Loucy (cell line): ENCODE data around the gene MSANTD1.

Source experiments
- H2AFZ ChIP-seq: fragments of 200-600 bp; sonication (generic); 2 replicates; pipeline ENCODE4 v1.6.0; 2016; ENCODE audit warnings: antibody characterized with exemption, mild to moderate bottlenecking, low read length, moderate library complexity
- H3F3A ChIP-seq: fragments of 200-600 bp; 2 replicates; pipeline ENCODE4 v1.6.0; 2016; ENCODE audit warnings: antibody characterized with exemption, low read depth, mild to moderate bottlenecking
- H3K27me3 ChIP-seq: fragments of 200-600 bp; sonication (generic); 2 replicates; pipeline ENCODE4 v1.6.1; 2014; ENCODE audit warnings: low read length, mild to moderate bottlenecking; ENCODE audit not compliant: insufficient read depth, poor library complexity, severe bottlenecking
- H3K36me3 ChIP-seq: fragments of 200-600 bp; sonication (generic); 2 replicates; pipeline ENCODE4 v1.6.1; 2016; ENCODE audit warnings: low read length; ENCODE audit not compliant: insufficient read depth
- H3K4me1 ChIP-seq: fragments of 200-600 bp; sonication (generic); 2 replicates; pipeline ENCODE4 v1.5.1; 2014; ENCODE audit warnings: low read length, mild to moderate bottlenecking; ENCODE audit not compliant: insufficient read depth, poor library complexity, severe bottlenecking
- H3K4me2 ChIP-seq: fragments of 200-600 bp; sonication (generic); 2 replicates; pipeline ENCODE4 v1.6.0; 2014; ENCODE audit warnings: antibody characterized with exemption, low read length, low read depth, mild to moderate bottlenecking; ENCODE audit not compliant: poor library complexity, severe bottlenecking
- H3K4me3 ChIP-seq: fragments of 200-600 bp; sonication (generic); 2 replicates; pipeline ENCODE4 v1.5.1; 2014; ENCODE audit warnings: low read length, mild to moderate bottlenecking, mixed read lengths; ENCODE audit not compliant: poor library complexity, severe bottlenecking
- H3K79me2 ChIP-seq: fragments of 200-600 bp; sonication (generic); 2 replicates; pipeline ENCODE4 v1.6.1; 2014; ENCODE audit warnings: low read length; ENCODE audit not compliant: insufficient read depth
- H3K9ac ChIP-seq: fragments of 200-600 bp; sonication (generic); 2 replicates; pipeline ENCODE4 v1.6.0; 2014; ENCODE audit warnings: mild to moderate bottlenecking, low read depth, low read length, moderate library complexity; ENCODE audit not compliant: poor library complexity, severe bottlenecking
- H3K9me2 ChIP-seq: fragments of 200-600 bp; sonication (generic); replicated peaks from 2 replicates; pipeline ENCODE4 v1.6.1; 2016; ENCODE audit warnings: low read depth, low read length, mixed read lengths
- H3K9me3 ChIP-seq: fragments of 200-600 bp; sonication (generic); 2 replicates; pipeline ENCODE4 v1.6.1; 2014; ENCODE audit warnings: mild to moderate bottlenecking, antibody characterized with exemption, low read length, low read depth; ENCODE audit not compliant: insufficient read depth
- H4K20me1 ChIP-seq: fragments of 200-600 bp; sonication (generic); 2 replicates; pipeline ENCODE4 v1.6.0; 2014; ENCODE audit warnings: antibody characterized with exemption, low read length, mild to moderate bottlenecking; ENCODE audit not compliant: insufficient read depth, poor library complexity, severe bottlenecking
- CTCF ChIP-seq: fragments of 200-600 bp; sonication (generic); conservative IDR thresholded peaks from 2 replicates; pipeline ENCODE4 v1.5.1; 2014; ENCODE audit warnings: mild to moderate bottlenecking, antibody characterized with exemption, low read length
- EZH2phosphoT487 ChIP-seq: fragments of 200-600 bp; IDR thresholded peaks from 2 replicates; pipeline ENCODE4 v1.6.1; 2018; ENCODE audit warnings: antibody characterized with exemption, mild to moderate bottlenecking, moderate library complexity, borderline replicate concordance

MSANTD1 gene

GRCh38 chr4:3236326-3236878 lies 12.6 kb upstream of the MSANTD1 start:
- Histone ChIP-seq H3K9me3 (no peaks in the 10 kb centered on the region), H3K36me3 (peaks cover 33% of the 10 kb centered on the region; the same call in 1 of the 2 replicates), H3K27me3 (no peaks in the 10 kb centered on the region), H3K4me3 (no peak overlapping the region), H3K4me2 (no peak overlapping the region), H3K9ac (no peak overlapping the region), H4K20me1 (no peaks in the 10 kb centered on the region), H3K79me2 (no peaks in the 10 kb centered on the region), H3K9me2 (no peaks in the 10 kb centered on the region), H3K4me1 (no peaks in the 10 kb centered on the region), H2AFZ (no peak overlapping the region), H3F3A (no peaks in the 10 kb centered on the region)
- TF ChIP-seq EZH2phosphoT487, result no peak

- Histone ChIP-seq H3K36me3 (peaks cover 30% of the 10 kb centered on the region; the same call in 1 of the 2 replicates), H3K4me3 (no peak overlapping the region), H4K20me1 (no peaks in the 10 kb centered on the region), H3F3A (no peaks in the 10 kb centered on the region), H3K4me1 (no peaks in the 10 kb centered on the region), H2AFZ (no peak overlapping the region), H3K9me3 (no peaks in the 10 kb centered on the region), H3K4me2 (no peak overlapping the region), H3K9me2 (no peaks in the 10 kb centered on the region), H3K9ac (no peak overlapping the region), H3K79me2 (no peaks in the 10 kb centered on the region), H3K27me3 (no peaks in the 10 kb centered on the region)
- TF ChIP-seq CTCF (no peak), EZH2phosphoT487 (no peak)
These were observed 11.7 kb upstream of the MSANTD1 start for GRCh38 chr4:3237266-3237665.

GRCh38 chr4:3237712-3238560 lies 11.0 kb upstream of the MSANTD1 start:
- H3K4me1 ChIP-seq, result no peaks in the 10 kb centered on the region
- no peaks in the 10 kb centered on the region for H3K9me2 ChIP-seq
- H4K20me1 ChIP-seq, result no peaks in the 10 kb centered on the region
- H3F3A ChIP-seq, result no peaks in the 10 kb centered on the region
- H3K27me3 ChIP-seq, result no peaks in the 10 kb centered on the region
- no peaks in the 10 kb centered on the region for H3K9me3 ChIP-seq
- no peak overlapping the region for H3K4me3 ChIP-seq
- H3K4me2 ChIP-seq, result no peak overlapping the region
- H3K9ac ChIP-seq, result no peak overlapping the region
- H2AFZ ChIP-seq, result no peak overlapping the region
- TF ChIP-seq CTCF, result no peak
- no peak for TF ChIP-seq EZH2phosphoT487
- H3K79me2 ChIP-seq, result no peaks in the 10 kb centered on the region
- peaks cover 30% of the 10 kb centered on the region; the same call in 1 of the 2 replicates for H3K36me3 ChIP-seq
